ENCODE measurements around the gene CLCA2.

DNA sequence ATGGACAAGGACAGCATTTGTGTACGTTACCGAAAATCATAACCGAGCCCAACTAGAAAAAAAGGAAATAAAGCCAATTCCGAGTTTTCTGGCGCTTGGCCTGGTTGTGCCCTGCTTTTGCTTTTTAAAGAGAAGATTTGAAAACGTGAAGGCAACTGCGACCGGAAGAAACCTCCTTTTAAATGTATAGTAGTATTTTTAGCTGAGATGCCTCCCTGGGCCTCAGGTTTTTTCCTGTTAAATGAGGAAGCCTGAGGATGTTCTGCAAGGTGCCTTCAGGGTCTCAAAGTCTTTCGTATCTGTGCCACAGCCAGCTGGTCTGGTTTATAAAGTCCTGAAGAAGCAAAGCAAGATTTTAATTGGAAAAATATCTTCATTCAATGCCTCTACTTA, 27.5 kb upstream of the CLCA2 start:
- TF ChIP-seq REST (IDR thresholded peaks at IDR 0.05; ENCODE audit: insufficient read depth in 1 of 2, low read depth in 2 of 2, low read length in 2 of 2) (no peak), POLR2AphosphoS5 (IDR thresholded peaks at IDR 0.05; ENCODE audit: low read depth, low read length) (no peak)

All from PFSK-1 (cell line).